Sigmoid colon (tissue), 4 donors: Measurements from ENCODE around the gene TMOD2.

Source experiments
- EP300 ChIP-seq, 4 donors: sonication (generic); formaldehyde crosslinking; IDR thresholded peaks; one replicate each; pipeline ENCODE4 v1.6.1; 2017; ENCODE audit warnings: antibody characterized with exemption in 4 of 4
- POLR2A ChIP-seq, 2 donors: fragments of 450-650 bp; IDR thresholded peaks; one replicate each; pipeline ENCODE4 v1.6.1; 2016; ENCODE audit warnings: antibody characterized with exemption in 2 of 2, mild to moderate bottlenecking in 2 of 2, moderate library complexity in 2 of 2
- POLR2AphosphoS5 ChIP-seq, 4 donors: sonication (generic); formaldehyde crosslinking; IDR thresholded peaks; one replicate each; pipeline ENCODE4 v1.6.1; 2017; ENCODE audit warnings: antibody characterized with exemption in 4 of 4
- TF ChIP-seq, protein P1 (sequence below), 4 experiments: fragments of 450-650 bp in 3 of 4; fragments of 200-600 bp in 1 of 4; IDR thresholded peaks; one replicate each; pipeline ENCODE4 v1.5.1; 2016 to 2019; ENCODE audit warnings: antibody characterized with exemption in 4 of 4, mild to moderate bottlenecking in 3 of 4, moderate library complexity in 2 of 4

DNA sequence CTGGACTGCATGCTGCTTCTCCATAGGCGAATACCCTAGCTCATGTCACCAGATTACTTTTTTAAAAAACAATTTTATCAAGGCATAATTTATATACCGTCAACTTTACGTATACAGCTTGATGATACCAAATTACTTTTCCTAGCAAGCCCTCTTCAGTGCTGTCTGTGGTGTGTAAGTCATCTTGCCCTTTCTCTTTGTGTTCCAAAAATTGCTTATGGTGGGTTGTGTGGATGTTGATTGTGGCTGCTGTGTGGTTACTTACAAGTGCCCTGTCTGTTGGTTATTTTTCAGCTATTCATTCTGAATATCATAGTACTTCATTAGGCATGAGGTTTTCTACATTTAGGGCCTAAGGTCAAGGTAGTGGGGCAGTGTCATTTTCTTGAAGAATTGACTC lies 90.9 kb downstream of the TMOD2 start:
- TF ChIP-seq POLR2AphosphoS5 (IDR thresholded peaks at IDR 0.05) (no peak), EP300 (IDR thresholded peaks at IDR 0.05) (no peak), POLR2A (IDR thresholded peaks at IDR 0.05) (no peak)
- TF ChIP-seq, protein P1, sequence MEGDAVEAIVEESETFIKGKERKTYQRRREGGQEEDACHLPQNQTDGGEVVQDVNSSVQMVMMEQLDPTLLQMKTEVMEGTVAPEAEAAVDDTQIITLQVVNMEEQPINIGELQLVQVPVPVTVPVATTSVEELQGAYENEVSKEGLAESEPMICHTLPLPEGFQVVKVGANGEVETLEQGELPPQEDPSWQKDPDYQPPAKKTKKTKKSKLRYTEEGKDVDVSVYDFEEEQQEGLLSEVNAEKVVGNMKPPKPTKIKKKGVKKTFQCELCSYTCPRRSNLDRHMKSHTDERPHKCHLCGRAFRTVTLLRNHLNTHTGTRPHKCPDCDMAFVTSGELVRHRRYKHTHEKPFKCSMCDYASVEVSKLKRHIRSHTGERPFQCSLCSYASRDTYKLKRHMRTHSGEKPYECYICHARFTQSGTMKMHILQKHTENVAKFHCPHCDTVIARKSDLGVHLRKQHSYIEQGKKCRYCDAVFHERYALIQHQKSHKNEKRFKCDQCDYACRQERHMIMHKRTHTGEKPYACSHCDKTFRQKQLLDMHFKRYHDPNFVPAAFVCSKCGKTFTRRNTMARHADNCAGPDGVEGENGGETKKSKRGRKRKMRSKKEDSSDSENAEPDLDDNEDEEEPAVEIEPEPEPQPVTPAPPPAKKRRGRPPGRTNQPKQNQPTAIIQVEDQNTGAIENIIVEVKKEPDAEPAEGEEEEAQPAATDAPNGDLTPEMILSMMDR (IDR thresholded peaks at IDR 0.05): no peak
